Epithelial cell of prostate (primary cell): ENCODE measurements around the gene SEC23B.

Experiments
- DNase-seq: peaks from one replicate; pipeline ENCODE4 v3.0.0-alpha.2; 2011; ENCODE audit warnings: low read depth, low spot score
- H3K27ac ChIP-seq: fragments of 450-650 bp; 2 replicates; pipeline ENCODE4 v1.5.1; 2017; ENCODE audit warnings: mild to moderate bottlenecking

SEC23B gene

GRCh38 chr20:18580012-18580411 lies 72.3 kb downstream of the SEC23B start:
- no peak overlapping the region for H3K27ac ChIP-seq
- no peak for DNase-seq

- H3K27ac ChIP-seq: peak overlapping the region; percentile 77
- DNase-seq: peak; percentile 33
Observed at GRCh38 chr20:18585134-18585533, 77.4 kb downstream of the SEC23B start.

DNA sequence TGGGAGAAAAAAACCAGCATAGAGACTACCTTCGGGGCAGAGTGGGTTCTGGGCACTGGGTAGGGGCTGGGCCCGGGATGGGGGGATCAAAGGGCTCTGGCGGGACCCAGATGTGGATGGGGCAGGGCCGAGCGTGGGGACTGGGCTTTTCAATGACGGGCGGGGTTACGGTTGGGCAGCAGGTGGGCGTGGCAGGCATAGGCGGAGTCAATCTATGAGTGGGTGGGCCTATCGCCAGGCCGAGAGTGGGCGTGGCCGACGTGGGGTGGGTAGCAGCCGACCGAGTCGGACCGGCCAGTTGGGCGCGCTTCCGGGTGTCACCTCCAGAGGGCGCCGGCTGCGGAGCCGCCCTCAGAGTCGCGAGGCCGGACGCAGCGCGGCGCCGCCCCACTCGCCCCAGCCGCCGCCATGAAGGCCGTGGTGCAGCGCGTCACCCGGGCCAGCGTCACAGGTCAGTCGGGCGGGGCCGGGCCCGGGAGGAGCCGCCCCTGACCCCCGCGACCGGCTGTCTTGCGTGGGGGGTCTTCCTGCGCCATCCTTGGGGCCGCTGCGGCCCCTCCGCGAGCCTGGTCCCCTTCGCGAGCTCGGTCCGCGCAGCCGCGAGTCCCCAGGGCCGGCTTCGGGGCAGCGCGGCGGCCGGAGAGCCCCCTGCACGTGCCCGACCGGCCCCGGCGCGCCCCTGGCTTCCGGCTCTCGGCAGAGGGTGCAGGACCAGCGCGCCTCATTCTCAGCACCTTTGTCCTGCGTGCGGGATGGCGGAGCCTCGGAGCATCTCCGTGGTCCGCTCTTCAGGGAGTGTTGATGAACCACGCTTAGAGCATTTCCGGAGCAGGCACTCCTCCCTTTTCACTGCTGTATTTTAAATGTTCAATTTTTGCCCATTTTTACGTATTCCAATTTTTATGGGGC lies 80.2 kb downstream of the SEC23B start, which contains the start of gene DTD1:
Gene DTD1, plus strand, starts transcription at position 390 of the 909 bp plus-strand sequence. Its CDS starts 19 bp downstream, at position 409.
- H3K27ac ChIP-seq: peak within 1 kb of the TSS; percentile 73
- DNase-seq: peak; percentile 29

DNA sequence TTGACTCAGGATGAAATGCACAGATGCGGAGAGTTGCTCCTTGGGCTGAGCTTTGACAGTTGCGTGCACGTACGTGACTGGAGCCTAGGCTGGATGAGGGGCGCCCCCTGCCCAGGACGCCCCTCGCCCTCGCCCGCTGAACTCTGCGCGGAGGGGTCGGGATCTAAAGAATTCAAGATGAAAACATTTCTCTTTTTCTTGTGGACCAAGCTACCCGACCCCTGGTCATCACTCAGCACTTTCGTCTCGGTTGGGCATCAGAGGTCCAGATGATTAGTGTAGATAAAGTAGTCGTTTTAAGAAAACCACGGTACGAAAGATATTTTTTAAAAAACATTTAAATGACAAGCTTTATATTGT lies 80.8 kb downstream of the SEC23B start:
- no peak for DNase-seq
- peak overlapping the region; percentile 73 for H3K27ac ChIP-seq

GRCh38 chr20:18589941-18590674 lies 82.4 kb downstream of the SEC23B start:
- no peak for DNase-seq
- H3K27ac ChIP-seq: no peak overlapping the region

DNA sequence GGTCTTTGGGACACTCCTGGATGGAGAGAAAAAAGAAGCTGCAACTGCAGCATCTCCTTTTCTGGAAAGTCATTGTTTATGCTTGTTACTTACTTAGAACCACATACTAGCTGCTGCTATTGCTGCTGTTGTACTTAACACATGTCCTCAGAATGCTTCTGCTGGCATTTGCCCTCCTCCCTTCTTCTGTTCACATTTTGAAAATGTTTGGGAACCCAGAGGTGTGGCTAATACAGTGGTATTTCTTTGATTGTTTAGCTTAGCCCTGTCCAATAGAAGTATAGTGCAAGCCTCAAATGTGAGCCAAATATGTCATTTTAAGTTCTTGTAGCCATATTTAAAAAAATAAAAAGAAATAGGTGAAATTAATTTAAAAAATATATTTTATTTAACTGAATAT lies 88.5 kb downstream of the SEC23B start:
- DNase-seq: no peak
- no peak overlapping the region for H3K27ac ChIP-seq

- peak overlapping the region; percentile 3 for H3K27ac ChIP-seq
Observed at GRCh38 chr20:18609741-18610140, 102.0 kb downstream of the SEC23B start.

More at GRCh38 chr20:18609741-18610140, 102.0 kb downstream of the SEC23B start:
- no peak for DNase-seq
